GM21786 (cell line): ENCODE data around the gene IRGC.
"Not testable (repeated sequence)": the region's sequence is repeated elsewhere in the genome, so short reads cannot be mapped to it uniquely, and the experiment has no call there.

Experiments used
- ATAC-seq: cut with Tn5 transposase; IDR thresholded peaks from one replicate; pipeline ENCODE4 v1.9.1; 2021; ENCODE audit not compliant: unreplicated experiment

IRGC gene

GRCh38 chr19:43715776-43716175, at the start of gene IRGC:
Gene IRGC, plus strand, starts transcription at chr19:43716076. Its CDS starts 2,483 bp downstream, at chr19:43718559.
- ATAC-seq: no peak

- ATAC-seq: no peak
Measured at GRCh38 chr19:43667126-43667875, 48.6 kb upstream of the IRGC start.

DNA sequence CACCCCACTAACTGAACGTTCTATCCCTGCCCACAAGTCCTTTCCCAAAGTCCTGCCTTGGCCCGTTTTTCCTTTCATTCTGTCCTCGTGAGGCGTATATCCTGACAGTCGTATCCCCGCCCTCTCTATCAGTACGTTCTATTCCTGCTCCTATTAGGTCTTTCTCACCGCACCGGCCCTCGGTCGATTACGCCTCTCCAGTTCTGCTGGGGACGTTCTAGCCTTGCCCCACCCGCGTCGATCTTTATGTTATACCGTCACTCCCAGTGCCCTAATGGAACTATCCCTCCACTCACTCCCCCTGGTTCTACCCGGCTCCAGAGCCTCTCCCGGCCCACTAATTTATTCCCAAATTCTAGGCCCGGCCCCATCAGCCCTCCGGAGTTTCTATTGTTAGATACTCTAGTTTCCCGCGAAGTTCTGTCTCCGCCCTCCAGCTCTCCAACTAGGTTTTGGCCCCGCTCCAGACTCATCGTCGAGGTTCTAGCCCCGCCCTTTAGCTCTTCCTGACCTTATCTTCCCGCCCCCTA, 47.9 kb upstream of the IRGC start:
- ATAC-seq: no peak

DNA sequence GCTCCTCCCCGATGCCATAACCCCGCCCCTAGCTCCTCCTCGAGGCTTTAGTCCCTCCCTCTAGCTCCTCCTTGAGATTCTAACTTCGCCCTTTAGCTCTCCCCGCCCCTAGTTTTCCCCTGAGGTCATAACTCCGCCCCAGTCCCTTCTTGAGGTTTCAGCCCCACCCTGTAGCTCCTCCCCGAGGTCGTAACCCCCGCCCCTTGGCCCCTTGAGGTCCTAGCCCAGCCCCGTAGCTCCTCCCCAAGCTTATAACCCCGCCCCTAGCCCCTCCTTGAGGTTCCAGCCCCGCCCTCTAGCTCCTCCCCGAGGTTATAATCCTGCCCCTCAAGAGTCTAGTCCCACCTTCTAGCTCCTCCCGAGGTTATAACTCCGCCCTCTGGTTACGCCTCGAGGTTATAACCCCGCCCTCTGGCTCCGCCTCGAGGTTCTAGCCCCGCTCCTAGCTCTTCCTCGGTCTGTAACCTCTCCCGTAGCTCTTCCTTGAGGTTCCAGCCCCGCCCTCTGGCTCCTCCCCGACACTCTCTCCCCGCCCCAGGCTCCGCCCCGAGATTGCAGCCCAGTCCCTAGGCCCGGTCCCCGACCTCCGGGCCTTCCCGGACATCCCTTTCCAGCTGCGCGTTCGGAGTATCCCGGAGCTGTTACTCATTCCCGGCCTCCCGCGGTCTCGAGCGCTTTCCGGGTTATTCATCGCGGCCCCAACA, 47.3 kb upstream of the IRGC start:
- ATAC-seq: peak; percentile 86

- no peak for ATAC-seq
Measured at GRCh38 chr19:43672061-43672679, 43.7 kb upstream of the IRGC start.

- ATAC-seq: no peak
Measured at GRCh38 chr19:43673637-43674036, 42.2 kb upstream of the IRGC start.

GRCh38 chr19:43674183-43674582, 41.7 kb upstream of the IRGC start:
- no peak for ATAC-seq

- no peak for ATAC-seq
Measured at GRCh38 chr19:43674596-43674995, 41.3 kb upstream of the IRGC start.

- ATAC-seq: no peak
Measured at GRCh38 chr19:43675269-43675879, 40.5 kb upstream of the IRGC start.

GRCh38 chr19:43675906-43676305, 40.0 kb upstream of the IRGC start:
- no peak for ATAC-seq

GRCh38 chr19:43678512-43679261, 37.2 kb upstream of the IRGC start:
- no peak for ATAC-seq

GRCh38 chr19:43681821-43682220, 34.1 kb upstream of the IRGC start:
- ATAC-seq: no peak

DNA sequence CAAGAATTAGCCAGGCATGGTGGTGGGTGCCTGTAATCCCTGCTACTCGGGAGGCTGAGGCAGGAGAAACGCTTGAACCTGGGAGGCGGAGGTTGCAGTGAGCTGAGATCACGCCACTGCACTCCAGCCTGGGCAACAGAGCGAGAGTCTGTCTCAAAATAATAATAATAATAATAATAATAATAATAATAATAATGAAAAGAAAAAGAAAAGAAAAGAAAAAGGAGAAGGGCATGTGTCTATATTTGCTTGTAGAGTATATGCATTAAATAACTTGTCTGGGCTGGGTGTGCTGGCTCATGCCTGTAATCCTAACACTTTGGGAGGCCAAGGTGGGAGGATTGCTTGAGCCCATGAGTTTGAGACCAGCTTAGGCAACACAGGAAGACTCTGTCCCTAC, 33.6 kb upstream of the IRGC start:
- ATAC-seq: not testable (repeated sequence)

GRCh38 chr19:43682824-43683661, 32.8 kb upstream of the IRGC start:
- no peak for ATAC-seq

- no peak for ATAC-seq
Measured at GRCh38 chr19:43683905-43684304, 32.0 kb upstream of the IRGC start.

DNA sequence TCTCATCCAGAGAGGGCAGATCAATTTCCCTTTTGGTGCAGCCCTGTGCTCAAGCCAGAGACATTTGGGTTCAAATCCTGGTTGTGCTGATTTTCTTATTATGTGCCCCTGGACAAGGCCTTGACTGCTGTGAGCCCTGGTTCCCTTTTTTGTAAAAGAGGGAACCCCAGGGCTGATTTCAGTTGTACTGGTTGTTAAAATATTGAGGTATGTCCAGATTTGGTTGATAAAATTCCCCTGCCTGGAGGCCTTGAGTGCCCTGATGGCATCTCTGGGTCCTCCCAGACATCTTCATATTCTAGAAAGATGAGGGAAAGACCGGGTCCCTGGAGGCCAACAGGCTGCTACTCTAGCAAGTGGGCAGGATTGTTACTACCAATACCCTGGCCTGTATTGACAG, 31.6 kb upstream of the IRGC start:
- ATAC-seq: no peak

DNA sequence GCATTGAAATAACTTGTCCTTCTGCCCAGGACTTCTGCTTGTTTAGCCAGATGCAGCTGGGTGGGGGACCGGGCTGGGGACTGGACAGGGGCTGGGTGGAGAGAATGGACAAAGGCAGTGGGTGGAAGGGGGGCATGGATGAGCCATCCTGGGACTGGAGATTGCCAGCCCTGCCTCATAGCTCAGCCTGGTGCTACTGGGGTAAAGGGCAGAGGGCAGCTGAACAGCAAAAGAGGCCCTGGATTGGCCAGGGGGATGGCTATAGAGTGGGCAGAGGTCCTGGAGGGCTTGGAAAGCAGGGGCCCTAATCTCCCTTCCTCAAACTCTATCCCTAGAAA, 28.2 kb upstream of the IRGC start:
- ATAC-seq: no peak

DNA sequence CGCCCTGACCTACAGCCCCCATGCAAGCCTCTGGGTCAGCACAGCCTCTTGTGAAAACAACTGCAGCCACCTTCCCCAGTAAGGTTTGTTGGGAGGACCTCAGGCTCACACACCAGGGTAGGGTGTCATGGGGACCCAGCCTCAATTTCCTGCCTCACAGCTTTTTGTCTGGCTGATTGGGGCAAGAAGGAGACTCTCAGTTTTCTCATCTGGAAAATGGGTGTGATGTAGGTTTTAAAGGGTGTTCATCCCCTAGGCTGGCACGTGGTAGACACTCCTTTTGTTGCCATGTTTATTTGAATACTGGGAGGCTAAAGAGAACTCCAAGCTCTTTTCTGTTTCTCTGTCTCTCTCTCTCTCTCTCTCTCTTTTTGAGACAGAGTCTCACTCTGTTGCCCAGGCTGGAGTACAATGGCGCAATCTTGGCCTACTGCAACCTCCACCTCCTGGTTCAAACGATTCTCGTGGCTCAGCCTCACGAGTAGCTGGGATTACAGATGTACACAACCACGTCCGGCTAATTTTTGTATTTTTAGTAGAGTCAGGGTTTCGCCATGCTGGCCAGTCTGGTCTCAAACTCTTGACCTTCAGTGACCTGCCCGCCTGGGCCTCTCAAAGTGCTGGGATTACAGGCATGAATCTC, 27.7 kb upstream of the IRGC start:
- ATAC-seq: no peak

GRCh38 chr19:43690444-43690843, 25.4 kb upstream of the IRGC start:
- ATAC-seq: no peak
